HG03108 (cell line): Measurements from ENCODE around the gene FAM8A1.

Source experiments
- ATAC-seq: cut with Tn5 transposase; IDR thresholded peaks from one replicate; pipeline ENCODE4 v1.9.1; 2021; ENCODE audit warnings: moderate library complexity; ENCODE audit not compliant: unreplicated experiment

The FAM8A1 gene

GRCh38 chr6:17653198-17653882, 53.2 kb downstream of the FAM8A1 start:
- no peak for ATAC-seq

DNA sequence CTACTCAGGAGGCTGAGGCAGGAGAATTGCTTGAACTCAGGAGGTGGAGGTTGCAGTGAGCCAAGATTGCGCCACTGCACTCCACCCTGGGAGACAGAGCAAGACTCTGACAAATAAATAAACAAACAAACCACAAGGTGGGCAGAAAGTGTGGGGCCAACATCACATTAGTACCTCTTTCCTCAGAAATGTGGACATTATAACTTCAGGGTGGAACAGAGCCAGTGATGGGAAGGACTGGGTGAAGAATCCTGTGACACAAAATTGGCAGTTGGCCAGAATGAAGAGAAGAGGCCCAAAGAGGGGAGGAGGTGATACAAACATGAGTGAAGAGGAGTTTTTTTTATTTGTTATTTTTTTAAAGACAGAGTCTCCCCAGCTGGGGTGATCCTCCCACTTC, 56.0 kb downstream of the FAM8A1 start:
- no peak for ATAC-seq

DNA sequence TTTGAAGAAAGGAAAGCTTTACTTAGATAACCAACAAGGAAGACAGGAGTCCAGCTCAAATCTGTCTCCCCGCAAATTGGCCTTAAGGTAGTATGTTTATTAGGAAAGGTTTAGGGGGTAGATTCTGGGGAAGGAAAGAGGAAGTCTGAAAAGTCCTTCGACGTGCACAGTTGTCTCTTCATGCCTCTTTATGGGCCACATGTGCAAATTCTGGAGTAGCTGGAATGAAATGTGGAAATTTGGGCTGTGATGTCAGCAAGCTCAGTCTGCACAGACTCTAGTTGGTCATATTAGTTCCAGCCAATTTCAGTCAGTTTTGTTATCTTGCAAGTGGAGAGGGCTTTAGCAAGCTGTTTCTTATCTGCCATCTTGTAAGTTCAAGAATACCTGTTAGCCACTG, 56.5 kb downstream of the FAM8A1 start:
- ATAC-seq: no peak
